ENCODE results near the gene SUCLG2. TPM values are rescaled to one million over a fixed set of nuclear protein-coding genes. Genes with fewer than 3 reads are reported as not detected.

SUCLG2 gene
- total and polyA plus RNA-seq, 10 of the 15 experiments (the other 5 are each of a cell fraction or from before 2014, with no cell fraction given): 17.8 to 50.9 (median 37.2) TPM

DNA sequence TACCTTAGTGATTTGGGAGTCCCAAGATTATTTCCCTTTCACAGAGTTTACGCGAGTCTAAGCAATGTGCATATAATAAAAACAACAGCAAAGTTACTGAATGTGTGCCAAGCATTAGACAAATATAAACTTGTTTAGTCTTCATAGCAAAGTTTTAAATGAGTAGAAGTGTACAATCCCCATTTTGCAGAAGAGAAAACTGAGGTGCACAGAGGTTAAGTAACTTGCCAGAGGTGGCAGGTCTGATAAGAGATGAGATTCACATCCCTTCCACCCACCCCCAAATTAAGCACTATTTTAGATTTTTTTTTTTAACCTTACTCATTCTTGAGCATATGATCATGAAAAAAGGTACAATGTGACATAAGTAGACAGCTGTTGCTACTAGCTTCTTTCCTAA lies 2.2 kb upstream of the SUCLG2 start:
- no peak overlapping the region for H3K27ac ChIP-seq (ENCODE audit: control insufficient read depth, insufficient read depth)
- WGBS (ENCODE audit: insufficient coverage, insufficient replicate concordance, low lambda C conversion rate, missing lambda C conversion rate): 100% methylated on average over 2 of the region's 2 CpGs
- ChIA-PET SMC1A (ENCODE audit: uncharacterized antibody, unreplicated experiment) (interaction anchor here (0.9 to 3.0 kb wide), 2 partner anchors 28 to 133 kb away, joined by 4 to 18 read pairs; no protein-coding TSS in a partner anchor), POLR2A (interaction anchor here (0.6 to 0.7 kb wide), 2 partner anchors 10 to 20 kb away, joined by 4 to 7 read pairs; no protein-coding TSS in a partner anchor), RAD21 (ENCODE audit: unreplicated experiment) (no interaction called here), CTCF (interaction anchor here (1.6 kb wide), 1 partner anchor 19 kb away, joined by 3 read pairs; no protein-coding TSS in a partner anchor)
- no peaks in the 10 kb centered on the region for H4K20me1 ChIP-seq (ENCODE audit: control insufficient read depth, insufficient read depth)
- no peaks in the 10 kb centered on the region for H3K27me3 ChIP-seq (replicated peaks in 1 of 2; ENCODE audit: control insufficient read depth in 2 of 2, insufficient read depth in 2 of 2, low read length in 1 of 2)
- ATAC-seq (no peak), FAIRE-seq (no peak), DNase-seq (ENCODE audit: low read depth, low spot score) (no peak)
- in situ Hi-C loops (cut with MboI): no loop called here
- H3K4me3 ChIP-seq: no peak overlapping the region
- H3K4me2 ChIP-seq (ENCODE audit: control insufficient read depth, insufficient read depth): no peak overlapping the region
- no peaks in the 10 kb centered on the region for H3K36me3 ChIP-seq (ENCODE audit: control insufficient read depth in 2 of 2, insufficient read depth in 2 of 2, low read length in 1 of 2)
- BruUV-seq (replicated peaks): no TSS peak
- H3K79me2 ChIP-seq (ENCODE audit: control insufficient read depth, insufficient read depth, low read length): peaks cover 29% of the 10 kb centered on the region
- TF ChIP-seq, protein P1, sequence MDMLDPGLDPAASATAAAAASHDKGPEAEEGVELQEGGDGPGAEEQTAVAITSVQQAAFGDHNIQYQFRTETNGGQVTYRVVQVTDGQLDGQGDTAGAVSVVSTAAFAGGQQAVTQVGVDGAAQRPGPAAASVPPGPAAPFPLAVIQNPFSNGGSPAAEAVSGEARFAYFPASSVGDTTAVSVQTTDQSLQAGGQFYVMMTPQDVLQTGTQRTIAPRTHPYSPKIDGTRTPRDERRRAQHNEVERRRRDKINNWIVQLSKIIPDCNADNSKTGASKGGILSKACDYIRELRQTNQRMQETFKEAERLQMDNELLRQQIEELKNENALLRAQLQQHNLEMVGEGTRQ (IDR thresholded peaks at IDR 0.05; ENCODE audit: borderline replicate concordance, low read depth, low read length): no peak
- TF ChIP-seq FOXM1 (IDR thresholded peaks at IDR 0.05; ENCODE audit: low read depth, low read length): no peak
- no peak for TF ChIP-seq RBBP5 (conservative IDR thresholded peaks at IDR 0.05)
- no peak for TF ChIP-seq YY1 (IDR thresholded peaks at IDR 0.05; ENCODE audit: low read depth, low read length)
- H3K9ac ChIP-seq (ENCODE audit: control insufficient read depth, insufficient read depth, low read length): no peak overlapping the region
- intact Hi-C loops (cut with micrococcal nuclease; ENCODE audit: unreplicated experiment): loop anchor here (10.0 kb wide), 1 partner anchor 1428 kb away; the partner anchor contains the start of genes ARL6IP5 and UBA3
- H3K9me3 ChIP-seq (replicated peaks; ENCODE audit: control insufficient read depth, insufficient read depth, low read length): no peaks in the 10 kb centered on the region; the same call in 1 of the 3 replicates
- H2AFZ ChIP-seq (ENCODE audit: control insufficient read depth, low read depth, low read length): no peak overlapping the region
- H3K4me1 ChIP-seq (ENCODE audit: control insufficient read depth, insufficient read depth, low read length): peaks cover 20% of the 10 kb centered on the region
